ENCODE data around the gene EXOC3L2. TPM values are rescaled to one million over a fixed set of nuclear protein-coding genes. Genes with fewer than 3 reads are reported as not detected.
A peak's percentile ranks its signal among the peaks of the same experiment; 100 is the strongest.

Gene EXOC3L2
- total RNA-seq, 4 donors from 2014 or later = 0.44 to 3.5 (median 1.7) TPM

DNA sequence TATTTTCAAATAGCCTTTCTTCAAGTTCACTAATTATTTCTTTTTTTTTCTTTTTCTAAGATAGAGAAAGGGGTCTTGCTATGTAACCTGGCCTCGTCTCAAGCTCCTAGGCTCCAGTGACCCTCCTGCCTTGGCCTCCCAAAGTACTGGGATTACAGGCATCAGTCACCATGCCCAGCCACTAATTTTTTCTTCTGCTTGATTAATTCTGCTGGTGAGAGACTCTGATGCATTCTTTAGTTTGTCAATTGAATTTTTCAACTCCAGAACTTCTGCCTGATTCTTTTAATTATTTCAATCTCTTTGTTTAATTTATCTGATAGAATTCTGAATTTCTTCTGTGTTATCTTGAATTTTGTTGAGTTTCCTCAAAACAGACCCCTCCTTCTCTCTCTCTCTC, 55.2 kb downstream of the EXOC3L2 start:
- Histone ChIP-seq H3K9me3 (no peaks in the 10 kb centered on the region), H3K36me3 (no peaks in the 10 kb centered on the region), H3K27me3 (no peaks in the 10 kb centered on the region), H3K27ac (no peak overlapping the region), H3K4me3 (no peak overlapping the region), H3K4me1 (peaks cover 3% of the 10 kb centered on the region)
- WGBS = 97% methylated on average over 1 of the region's 1 CpG
- TF ChIP-seq, protein P1, sequence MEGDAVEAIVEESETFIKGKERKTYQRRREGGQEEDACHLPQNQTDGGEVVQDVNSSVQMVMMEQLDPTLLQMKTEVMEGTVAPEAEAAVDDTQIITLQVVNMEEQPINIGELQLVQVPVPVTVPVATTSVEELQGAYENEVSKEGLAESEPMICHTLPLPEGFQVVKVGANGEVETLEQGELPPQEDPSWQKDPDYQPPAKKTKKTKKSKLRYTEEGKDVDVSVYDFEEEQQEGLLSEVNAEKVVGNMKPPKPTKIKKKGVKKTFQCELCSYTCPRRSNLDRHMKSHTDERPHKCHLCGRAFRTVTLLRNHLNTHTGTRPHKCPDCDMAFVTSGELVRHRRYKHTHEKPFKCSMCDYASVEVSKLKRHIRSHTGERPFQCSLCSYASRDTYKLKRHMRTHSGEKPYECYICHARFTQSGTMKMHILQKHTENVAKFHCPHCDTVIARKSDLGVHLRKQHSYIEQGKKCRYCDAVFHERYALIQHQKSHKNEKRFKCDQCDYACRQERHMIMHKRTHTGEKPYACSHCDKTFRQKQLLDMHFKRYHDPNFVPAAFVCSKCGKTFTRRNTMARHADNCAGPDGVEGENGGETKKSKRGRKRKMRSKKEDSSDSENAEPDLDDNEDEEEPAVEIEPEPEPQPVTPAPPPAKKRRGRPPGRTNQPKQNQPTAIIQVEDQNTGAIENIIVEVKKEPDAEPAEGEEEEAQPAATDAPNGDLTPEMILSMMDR (IDR thresholded peaks at IDR 0.05) = no peak
- TF ChIP-seq POLR2AphosphoS5 (IDR thresholded peaks at IDR 0.05) (no peak), EP300 (IDR thresholded peaks at IDR 0.05) (no peak), POLR2A (IDR thresholded peaks at IDR 0.05) (no peak)
- DNase-seq (ENCODE audit: low spot score in 2 of 2) = no peak

GRCh38 chr19:45187421-45188100, 57.6 kb downstream of the EXOC3L2 start:
- Histone ChIP-seq H3K9me3 (no peaks in the 10 kb centered on the region), H3K4me1 (peaks cover 5% of the 10 kb centered on the region), H3K4me3 (no peak overlapping the region), H3K36me3 (no peaks in the 10 kb centered on the region), H3K27me3 (no peaks in the 10 kb centered on the region), H3K27ac (no peak overlapping the region)
- DNase-seq (ENCODE audit: low spot score in 2 of 2) = no peak
- TF ChIP-seq, protein P1 (IDR thresholded peaks at IDR 0.05) = peak in 1 of 2 donors; percentile 32
- TF ChIP-seq POLR2AphosphoS5 (IDR thresholded peaks at IDR 0.05) = no peak
- TF ChIP-seq EP300 (IDR thresholded peaks at IDR 0.05) = no peak
- WGBS = 55% methylated on average over 12 of the region's 12 CpGs

DNA sequence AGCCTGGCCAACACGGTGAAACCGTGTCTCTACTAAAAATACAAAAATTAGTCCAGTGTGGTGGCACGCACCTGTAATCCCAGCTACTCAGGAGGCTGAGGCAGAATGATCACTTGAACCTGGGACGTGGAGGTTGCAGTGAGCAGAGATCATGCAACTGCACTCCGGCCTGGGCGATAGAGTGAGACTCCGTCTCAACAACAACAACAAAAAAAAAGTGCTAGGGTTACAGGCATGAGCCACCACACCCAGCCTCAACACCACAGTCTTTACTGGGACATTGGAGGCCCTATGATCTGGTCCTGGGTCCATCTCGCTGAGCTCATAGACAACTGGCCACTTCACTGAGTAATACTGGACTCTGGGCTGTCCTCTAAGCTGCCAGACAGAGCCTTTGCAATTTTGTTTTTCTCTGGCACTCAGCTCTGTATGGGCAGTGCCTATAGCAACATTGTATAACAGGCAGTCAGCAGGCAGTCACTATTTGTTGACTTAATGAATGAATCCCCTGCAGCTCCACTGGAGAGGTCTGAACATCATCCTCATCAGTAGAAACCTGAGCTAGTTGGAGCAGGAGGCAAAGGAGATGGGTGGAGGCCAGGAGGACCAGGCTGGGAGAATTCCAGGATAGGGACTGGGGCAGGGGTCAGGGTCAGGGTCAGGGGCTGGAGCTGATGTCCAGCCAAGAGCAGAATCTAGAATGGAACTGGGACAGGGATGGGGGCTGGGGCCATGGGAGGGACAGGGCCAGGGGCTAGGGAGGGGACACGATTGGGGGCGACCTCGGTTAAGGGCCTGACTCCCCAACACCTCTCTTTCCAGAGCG, 58.5 kb downstream of the EXOC3L2 start:
- no peak for DNase-seq (ENCODE audit: low spot score in 2 of 2)
- TF ChIP-seq POLR2A (IDR thresholded peaks at IDR 0.05) (no peak), POLR2AphosphoS5 (IDR thresholded peaks at IDR 0.05) (no peak), EP300 (IDR thresholded peaks at IDR 0.05) (no peak)
- TF ChIP-seq, protein P1 (IDR thresholded peaks at IDR 0.05) = no peak
- Histone ChIP-seq H3K27me3 (no peaks in the 10 kb centered on the region), H3K4me3 (no peak overlapping the region), H3K9me3 (no peaks in the 10 kb centered on the region), H3K27ac (no peak overlapping the region), H3K36me3 (no peaks in the 10 kb centered on the region), H3K4me1 (peaks cover 6% of the 10 kb centered on the region)
- WGBS = 83% methylated on average over 11 of the region's 12 CpGs

GRCh38 chr19:45184115-45184514, 61.1 kb downstream of the EXOC3L2 start:
- peaks cover 28% of the 10 kb centered on the region for H3K4me1 ChIP-seq
- 96% methylated on average over 5 of the region's 5 CpGs for WGBS
- no peak overlapping the region for H3K4me3 ChIP-seq
- no peaks in the 10 kb centered on the region for H3K9me3 ChIP-seq
- no peak overlapping the region for H3K27ac ChIP-seq
- TF ChIP-seq EP300 (IDR thresholded peaks at IDR 0.05) (no peak), POLR2AphosphoS5 (IDR thresholded peaks at IDR 0.05) (no peak), POLR2A (IDR thresholded peaks at IDR 0.05) (no peak)
- TF ChIP-seq, protein P1 (IDR thresholded peaks at IDR 0.05) = no peak
- no peak for DNase-seq (ENCODE audit: low spot score in 2 of 2)
- no peaks in the 10 kb centered on the region for H3K27me3 ChIP-seq
- no peaks in the 10 kb centered on the region for H3K36me3 ChIP-seq

DNA sequence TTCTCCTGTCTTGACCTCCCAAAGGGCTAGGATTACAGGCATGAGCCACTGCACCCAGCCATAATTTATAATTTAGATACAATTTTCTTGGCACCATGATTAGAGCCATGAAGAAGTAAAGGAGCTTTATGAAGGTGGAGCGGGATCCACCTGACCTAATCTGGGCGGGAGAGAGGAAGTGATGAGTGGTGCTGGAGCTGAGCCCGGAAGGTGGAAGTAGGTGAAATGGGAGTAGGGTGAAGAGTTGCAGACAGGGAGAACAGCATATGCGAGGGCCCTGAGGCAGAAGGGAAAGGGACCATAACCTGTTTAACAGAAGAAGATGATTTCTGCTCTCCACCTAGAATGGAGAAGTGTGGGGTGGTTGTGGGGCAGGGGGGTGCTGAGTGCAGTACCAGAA, 62.4 kb downstream of the EXOC3L2 start:
- no peaks in the 10 kb centered on the region for H3K9me3 ChIP-seq
- no peak overlapping the region for H3K4me3 ChIP-seq
- no peaks in the 10 kb centered on the region for H3K36me3 ChIP-seq
- peaks cover 30% of the 10 kb centered on the region for H3K4me1 ChIP-seq
- TF ChIP-seq EP300 (IDR thresholded peaks at IDR 0.05) (no peak), POLR2AphosphoS5 (IDR thresholded peaks at IDR 0.05) (no peak), POLR2A (IDR thresholded peaks at IDR 0.05) (no peak)
- TF ChIP-seq, protein P1 (IDR thresholded peaks at IDR 0.05) = no peak
- no peak for DNase-seq (ENCODE audit: low spot score in 2 of 2)
- 66% methylated on average over 4 of the region's 4 CpGs for WGBS
- H3K27ac ChIP-seq = no peak overlapping the region
- no peaks in the 10 kb centered on the region for H3K27me3 ChIP-seq
